ENCODE data around the gene MFSD8. TPM values are rescaled to one million over a fixed set of nuclear protein-coding genes. Genes with fewer than 3 reads are reported as not detected.

The MFSD8 gene
- total RNA-seq, 1 donor from 2014 or later: 16.5 TPM

- TF ChIP-seq CTCF (IDR thresholded peaks at IDR 0.05): no peak
- Mint-ChIP-seq H3K27me3 (ENCODE audit: unreplicated experiment) (no peaks in the 10 kb centered on the region), H3K9me3 (ENCODE audit: unreplicated experiment) (no peaks in the 10 kb centered on the region), H3K27ac (ENCODE audit: unreplicated experiment) (no peak overlapping the region), H3K4me1 (ENCODE audit: unreplicated experiment) (peaks cover 14% of the 10 kb centered on the region), H3K4me3 (ENCODE audit: unreplicated experiment) (no peak overlapping the region), H3K36me3 (ENCODE audit: unreplicated experiment) (no peaks in the 10 kb centered on the region)
- no peak for DNase-seq (ENCODE audit: extremely low spot score, unreplicated experiment)
Measured at GRCh38 chr4:127868196-127868595, 96.8 kb downstream of the MFSD8 start.

Other genes with a start within 250 kb of the MFSD8 start
- gene SLC25A31, start 234.8 kb downstream of the MFSD8 start, total RNA-seq: not detected in 2 replicates
- 1.7 and 2.5 TPM in 2 replicates for gene HSPA4L, start 182.9 kb downstream of the MFSD8 start, total RNA-seq
- 3.7 and 5.7 TPM in 2 replicates for gene PLK4, start 84.3 kb downstream of the MFSD8 start, total RNA-seq
- 9.5 and 14.9 TPM in 2 replicates for gene ABHD18, start 233 bp upstream of the MFSD8 start, total RNA-seq
- 18.6 and 19.8 TPM in 2 replicates for gene LARP1B, start 96.1 kb upstream of the MFSD8 start, total RNA-seq

All from osteocyte (in vitro differentiated cells).